NCI-H128 (cell line): ENCODE results near the gene DMD.

ENCODE experiments used
- DNase-seq: peaks from one replicate; lab custom pipeline; 2025; ENCODE audit not compliant: unreplicated experiment; lab: John Stamatoyannopoulos, UW

DMD gene

DNA sequence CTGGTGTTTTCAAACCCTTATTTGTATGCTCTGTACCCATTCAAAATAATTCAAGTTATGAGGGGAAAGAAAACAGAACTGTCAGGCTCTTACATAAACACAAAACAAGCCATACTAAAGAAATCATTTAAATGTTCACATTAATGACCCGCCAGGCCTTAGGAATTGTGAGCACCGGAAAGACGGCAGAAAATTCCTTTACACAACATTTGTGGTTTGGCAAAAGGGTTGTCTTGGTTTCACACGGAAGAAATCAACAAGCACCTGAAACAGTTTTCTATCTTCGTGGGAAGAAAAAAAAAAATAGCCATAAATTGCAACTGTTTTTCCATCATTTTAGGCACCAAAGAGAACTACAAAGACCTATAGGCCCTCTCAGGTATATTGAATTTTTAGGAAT lies 1951.0 kb downstream of the DMD start:
- no peak for DNase-seq

GRCh38 chrX:31258166-31258565 lies 1953.2 kb downstream of the DMD start:
- DNase-seq: no peak

- no peak for DNase-seq
Measured at GRCh38 chrX:31255310-31256033, 1955.9 kb downstream of the DMD start.

DNA sequence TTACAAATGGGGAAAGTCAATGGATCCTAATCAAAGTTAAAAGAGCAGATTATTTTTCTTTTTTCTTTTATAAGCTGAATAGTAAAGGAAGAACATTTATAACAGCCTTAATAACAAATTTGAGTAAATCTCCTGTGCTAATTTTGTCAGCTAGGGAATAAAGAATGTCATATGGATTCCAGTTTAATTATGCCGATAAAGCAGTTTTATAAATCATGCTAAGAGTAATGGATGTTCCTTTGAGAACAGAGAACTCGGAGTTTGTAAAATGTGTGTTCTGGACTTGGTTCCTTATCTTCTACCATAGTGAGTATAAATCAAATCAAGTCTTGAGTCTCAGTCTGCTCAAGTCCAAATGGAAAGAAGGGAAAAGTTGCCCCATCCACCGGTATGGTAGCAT lies 1959.2 kb downstream of the DMD start:
- DNase-seq: no peak

DNA sequence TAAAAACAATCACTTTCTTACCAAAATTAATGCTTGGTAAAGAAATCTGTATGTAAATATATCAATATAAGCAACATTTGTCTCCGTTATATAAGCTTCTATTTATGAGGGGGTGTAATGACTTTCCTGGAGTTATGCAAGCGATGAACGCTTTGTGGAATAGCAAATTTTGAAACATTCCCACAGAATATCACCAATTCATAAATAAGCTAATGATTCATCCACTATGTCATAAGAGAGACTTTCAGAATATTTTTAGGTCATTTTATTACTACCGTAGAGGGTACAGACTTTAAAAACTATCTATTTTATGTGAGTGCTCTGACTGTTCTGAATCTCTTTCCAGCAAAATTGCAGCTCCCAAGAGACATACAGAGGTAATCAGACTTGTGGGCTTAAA lies 1960.0 kb downstream of the DMD start:
- no peak for DNase-seq

DNA sequence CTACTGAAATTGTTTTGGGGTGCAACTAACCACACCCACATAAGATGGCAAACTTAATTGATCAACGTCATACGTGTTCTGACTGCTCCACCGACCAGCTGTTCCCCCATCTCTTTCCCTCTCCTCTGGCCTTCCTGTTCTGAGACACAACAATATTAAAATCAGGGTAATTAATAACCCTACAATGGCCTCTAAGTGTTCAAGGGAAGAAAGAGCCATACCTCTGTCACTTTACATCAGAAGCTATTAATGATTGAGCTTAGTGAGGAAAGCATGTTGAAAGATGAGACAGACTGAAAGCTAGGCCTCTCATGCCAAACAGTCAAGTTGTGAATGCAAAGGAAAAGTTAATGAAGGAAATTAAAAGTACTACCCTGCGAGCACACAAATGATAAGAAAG lies 1965.6 kb downstream of the DMD start:
- no peak for DNase-seq

DNA sequence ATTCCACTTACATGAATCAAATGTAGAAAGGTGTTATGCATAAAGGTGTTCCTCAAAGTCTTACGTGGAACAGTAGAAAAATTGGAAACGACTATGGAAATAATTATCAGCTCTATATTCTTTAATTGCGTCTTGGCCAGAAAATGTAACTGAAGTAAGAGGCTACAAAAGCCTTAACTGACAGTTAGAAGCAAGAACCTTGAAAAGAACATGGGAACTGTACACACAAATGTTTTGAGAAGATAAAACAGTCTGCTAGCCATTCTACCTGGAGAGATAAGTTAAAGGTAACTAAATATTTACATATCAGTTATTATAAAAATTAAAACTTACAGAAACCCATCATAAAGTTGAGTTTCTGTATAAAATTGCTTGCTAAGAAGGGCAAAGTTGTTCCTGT lies 1967.5 kb downstream of the DMD start:
- DNase-seq: no peak

GRCh38 chrX:31240982-31241381 lies 1970.4 kb downstream of the DMD start:
- no peak for DNase-seq

- DNase-seq: no peak
Measured at GRCh38 chrX:31237189-31237588, 1974.2 kb downstream of the DMD start.

GRCh38 chrX:31236231-31236630 lies 1975.1 kb downstream of the DMD start:
- DNase-seq: no peak

DNA sequence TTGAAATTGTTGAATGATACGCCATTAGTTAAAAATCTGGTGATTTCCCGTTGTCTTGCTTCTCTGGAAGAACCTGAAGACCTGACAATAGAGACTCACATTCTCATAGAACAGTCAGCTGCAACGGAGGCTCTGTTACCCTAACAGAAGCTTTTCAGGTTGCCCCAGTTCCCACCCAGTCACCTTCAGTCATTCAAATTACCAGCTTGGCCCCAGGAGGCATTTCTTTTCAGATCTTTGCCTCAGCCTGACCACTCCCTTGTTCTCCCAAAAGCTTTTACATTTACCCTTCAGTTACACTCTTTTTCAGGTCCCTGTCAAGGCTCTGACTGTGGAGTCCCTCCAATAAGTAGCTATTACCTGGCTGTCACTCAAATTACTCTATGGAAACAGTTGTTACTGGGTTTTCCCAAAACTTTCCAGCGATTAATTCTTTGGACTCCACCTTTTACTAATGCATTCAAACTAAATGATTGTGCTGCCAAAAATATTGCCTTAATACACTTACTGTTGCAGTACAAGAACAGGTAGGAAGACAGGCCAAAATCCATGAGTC lies 1977.3 kb downstream of the DMD start:
- DNase-seq: no peak

DNA sequence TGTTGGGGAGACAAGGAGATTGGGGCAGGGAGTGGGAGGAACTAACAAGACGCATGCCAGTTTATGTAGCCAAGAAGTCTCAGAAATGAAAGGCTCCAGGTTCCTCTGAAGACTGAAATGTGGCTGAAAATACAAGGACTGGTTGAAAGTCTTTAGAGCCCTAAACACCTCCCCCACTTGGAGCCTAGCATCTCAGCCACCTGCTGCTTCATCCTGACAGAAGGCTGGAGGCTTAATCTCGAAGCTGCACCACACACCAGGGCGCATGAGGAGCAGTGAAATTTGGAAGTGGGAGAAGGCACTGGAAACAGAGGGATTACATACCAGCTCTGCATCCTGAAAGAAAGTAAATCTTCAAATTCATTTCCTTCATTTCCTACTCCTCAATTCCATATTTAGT lies 1978.8 kb downstream of the DMD start:
- no peak for DNase-seq

DNA sequence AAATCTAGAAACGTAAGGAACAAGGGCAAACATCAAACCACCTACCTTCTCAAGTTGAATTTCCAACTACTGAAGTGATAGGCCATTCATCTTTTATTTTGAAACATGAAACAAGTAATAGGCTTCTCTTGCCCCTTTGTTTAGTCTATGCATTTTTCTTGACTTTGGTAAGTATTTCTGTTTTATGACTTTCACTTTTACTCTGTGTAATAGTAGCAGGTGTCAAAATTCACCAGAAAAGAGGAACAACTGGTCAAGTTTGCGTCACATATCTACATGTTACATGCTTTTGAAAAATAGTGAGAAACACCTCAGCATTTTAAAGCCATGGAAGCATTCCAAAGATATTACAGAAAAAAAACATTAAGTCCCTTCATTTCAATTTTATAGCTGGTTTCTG lies 1982.4 kb downstream of the DMD start:
- DNase-seq: no peak

- no peak for DNase-seq
Measured at GRCh38 chrX:31228415-31228832, 1982.9 kb downstream of the DMD start.

DNA sequence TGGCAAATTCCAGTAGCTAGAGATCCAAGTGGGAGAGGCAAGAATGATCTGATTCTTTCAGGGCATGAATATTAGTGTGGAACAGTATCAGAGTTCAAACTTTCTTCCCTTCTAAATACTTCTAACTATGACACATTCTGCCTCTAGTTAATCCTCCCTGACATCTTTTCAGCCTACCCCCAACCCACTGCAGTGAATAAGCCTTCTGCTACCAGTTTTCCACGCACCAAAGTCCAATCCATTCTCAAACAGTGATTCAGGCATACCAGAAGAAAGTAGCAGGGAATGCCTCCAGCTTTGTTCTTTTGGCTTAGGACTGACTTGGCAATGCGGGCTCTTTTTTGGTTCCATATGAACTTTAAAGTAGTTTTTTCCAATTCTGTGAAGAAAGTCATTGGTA lies 1984.1 kb downstream of the DMD start:
- no peak for DNase-seq

- no peak for DNase-seq
Measured at GRCh38 chrX:31225819-31226218, 1985.5 kb downstream of the DMD start.

- no peak for DNase-seq
Measured at GRCh38 chrX:31224381-31225012, 1986.9 kb downstream of the DMD start.

GRCh38 chrX:31223817-31224216 lies 1987.5 kb downstream of the DMD start:
- no peak for DNase-seq

DNA sequence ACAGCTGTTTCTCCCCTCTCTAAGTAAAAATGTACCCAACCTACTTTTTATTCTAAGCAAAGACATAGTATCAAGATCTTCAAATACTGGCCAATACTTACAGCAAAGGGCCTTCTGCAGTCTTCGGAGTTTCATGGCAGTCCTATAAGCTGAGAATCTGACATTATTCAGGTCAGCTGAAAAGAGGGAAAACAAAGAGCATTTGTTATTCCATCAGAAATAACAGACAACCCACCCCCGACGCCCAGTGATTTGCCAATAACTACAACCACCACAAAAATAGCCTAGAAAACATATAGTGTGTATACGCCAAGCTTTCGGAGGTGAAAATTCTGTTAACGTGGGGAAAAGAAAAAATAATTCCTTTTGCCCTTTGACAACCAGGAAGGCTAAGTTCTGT lies 1988.4 kb downstream of the DMD start:
- no peak for DNase-seq

GRCh38 chrX:31219174-31219573 lies 1992.2 kb downstream of the DMD start:
- no peak for DNase-seq

DNA sequence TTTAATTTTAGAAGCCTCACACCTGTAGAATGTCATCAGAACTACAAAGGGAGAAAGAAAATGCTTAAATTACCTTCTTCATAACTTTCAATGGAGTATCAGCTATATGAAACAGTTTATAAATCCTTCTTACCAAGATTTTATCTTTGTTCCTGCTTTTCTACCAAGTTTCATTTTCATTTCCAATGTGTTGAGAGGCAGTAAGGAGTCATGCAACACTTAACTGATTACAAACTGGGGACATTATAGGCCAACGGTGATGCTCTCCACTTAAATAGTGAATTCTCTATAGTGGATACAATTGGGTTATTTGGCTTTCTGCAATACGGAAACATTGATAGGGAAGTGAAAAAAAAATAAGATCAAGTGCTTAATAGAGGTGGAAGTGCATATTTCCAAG lies 1994.3 kb downstream of the DMD start:
- no peak for DNase-seq

- no peak for DNase-seq
Measured at GRCh38 chrX:31215277-31215815, 1996.0 kb downstream of the DMD start.
